HL-60/S4 treated with retinoic acid at 250 ng/mL for 4 days and 3 days (cell line): ENCODE data around the gene RHBDD3.
"Not testable (repeated sequence)": the region's sequence is repeated elsewhere in the genome, so short reads cannot be mapped to it uniquely, and the experiment has no call there.

ENCODE experiments used
- in situ Hi-C: fragments of 300-500 bp; cut with MboI; formaldehyde crosslinking; loops from 2 replicates; pipeline ENCODE4 v1.7.0; 2022; ENCODE audit warnings: low sequenced_read_pairs

The RHBDD3 gene

DNA sequence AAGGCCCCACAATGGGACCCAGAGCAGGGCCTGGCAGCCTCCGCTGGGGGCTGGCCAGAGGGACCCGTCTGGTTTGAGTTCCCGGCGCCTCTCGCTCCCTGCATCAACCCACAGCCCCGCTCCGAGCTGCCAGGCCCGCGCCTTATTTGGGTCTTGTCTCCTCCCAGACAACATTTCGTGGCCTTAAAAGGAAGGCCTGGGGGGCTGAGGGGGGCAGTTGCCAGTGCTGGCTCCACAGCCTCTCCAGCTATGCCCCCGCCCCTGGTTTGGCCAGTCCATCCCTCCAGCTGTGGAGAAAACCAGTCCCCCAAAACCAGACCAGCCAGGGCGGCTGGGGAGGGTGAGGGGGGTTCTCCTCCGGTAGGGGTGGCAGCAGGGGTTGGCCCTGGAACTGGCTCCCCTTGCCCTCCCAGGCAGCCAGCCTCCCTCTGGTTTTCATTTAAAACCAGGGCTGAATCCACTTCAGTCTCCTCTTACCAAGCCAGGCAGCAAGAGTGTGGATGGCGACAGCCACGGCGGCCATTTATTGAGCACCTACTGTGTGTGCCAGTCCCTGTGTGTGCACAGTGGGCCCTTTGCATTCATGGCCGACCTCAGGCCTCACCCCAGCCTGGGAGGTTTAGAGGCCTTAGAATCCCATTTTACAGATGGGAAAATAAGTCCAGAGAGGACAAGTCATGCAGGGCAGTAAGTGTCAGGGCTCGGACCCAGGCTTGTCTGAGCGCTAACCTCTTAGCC lies 43.5 kb downstream of the RHBDD3 start:
- in situ Hi-C loops: no loop called here

DNA sequence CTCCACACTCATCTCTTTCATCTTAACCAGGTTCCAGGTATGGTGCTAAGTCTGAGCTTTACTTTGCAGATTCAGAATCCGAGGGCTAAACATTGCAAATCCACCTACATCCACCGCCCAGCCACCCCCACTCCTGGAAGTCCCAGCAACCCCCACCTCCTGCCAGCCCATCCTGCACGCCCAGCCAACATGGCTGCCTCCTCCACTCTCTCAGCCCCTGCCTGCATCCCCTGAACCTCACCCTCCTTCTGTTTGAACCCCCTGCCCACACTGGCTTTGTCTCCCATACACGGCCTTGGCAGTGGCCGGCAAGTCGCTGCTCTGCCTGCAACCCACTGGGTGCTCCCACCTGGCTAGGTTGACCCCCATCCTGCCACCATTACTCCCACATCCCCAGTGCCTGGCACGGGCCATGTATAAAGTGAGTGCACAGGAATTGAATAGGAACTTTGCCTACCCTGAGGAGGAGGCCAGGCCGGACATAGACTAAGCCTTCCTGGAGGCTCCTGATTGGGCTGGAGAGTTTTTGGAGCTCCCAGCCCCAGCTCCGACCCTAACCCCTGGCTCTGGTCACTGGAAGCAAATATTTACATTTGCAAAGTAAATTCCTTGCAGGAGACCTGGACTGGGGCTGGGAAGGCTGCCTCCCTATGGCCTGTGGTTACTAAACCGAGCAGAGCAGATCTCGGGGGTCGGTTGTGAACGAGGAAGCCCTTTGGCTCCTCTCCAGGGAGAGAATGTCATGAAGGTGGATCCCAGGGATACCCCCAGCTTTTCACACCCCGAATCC lies 47.7 kb downstream of the RHBDD3 start:
- in situ Hi-C loops: no loop called here

GRCh38 chr22:29219409-29219782 lies 48.4 kb downstream of the RHBDD3 start:
- in situ Hi-C loops: not testable (repeated sequence)

GRCh38 chr22:29218758-29219408 lies 48.9 kb downstream of the RHBDD3 start:
- in situ Hi-C loops: no loop called here

GRCh38 chr22:29217827-29218757 lies 49.7 kb downstream of the RHBDD3 start:
- in situ Hi-C loops: no loop called here

DNA sequence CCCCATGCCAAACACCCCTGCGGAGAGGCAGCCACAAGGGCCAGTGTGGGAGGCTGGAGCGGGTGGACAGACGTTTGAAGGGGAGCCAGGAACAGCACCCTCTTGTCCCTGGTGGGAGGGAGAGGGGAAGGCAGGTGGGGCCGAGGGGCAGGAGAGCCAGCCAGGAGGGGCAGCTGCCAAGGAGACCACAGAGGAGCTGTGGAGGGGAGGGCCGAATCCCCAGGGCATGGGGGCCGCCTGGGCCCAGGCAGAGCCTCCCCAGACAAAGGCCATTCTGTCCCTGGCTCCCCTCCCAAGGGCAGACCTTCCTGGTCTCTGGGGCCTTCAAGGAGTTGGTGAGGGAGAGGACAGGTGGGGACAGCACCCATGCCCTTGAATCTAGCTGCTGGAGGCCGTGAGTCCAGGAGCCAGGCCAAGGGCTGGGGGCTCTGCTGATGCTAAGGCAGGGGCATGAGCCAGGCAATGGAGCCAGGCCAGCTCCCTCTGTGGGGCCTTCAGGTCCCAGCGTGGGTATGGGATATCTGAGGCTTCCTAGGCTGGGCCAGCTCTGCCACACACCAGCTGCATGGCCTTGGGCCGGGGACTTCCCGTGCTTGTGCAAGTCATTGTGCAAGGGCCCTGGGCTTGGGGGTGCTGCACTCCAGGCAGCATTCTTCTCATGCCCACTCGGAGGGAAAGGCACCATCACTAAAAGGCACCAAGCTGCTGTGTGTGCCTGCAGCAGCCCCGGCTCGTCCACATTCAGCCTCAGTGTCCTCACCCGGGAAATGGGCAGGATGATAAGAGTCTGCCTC lies 50.7 kb downstream of the RHBDD3 start:
- in situ Hi-C loops: no loop called here

GRCh38 chr22:29216011-29216872 lies 51.5 kb downstream of the RHBDD3 start:
- in situ Hi-C loops: no loop called here

- in situ Hi-C loops: no loop called here
These were observed 52.5 kb downstream of the RHBDD3 start for GRCh38 chr22:29215012-29215860.

- in situ Hi-C loops: no loop called here
These were observed 53.5 kb downstream of the RHBDD3 start for GRCh38 chr22:29214232-29214631.

DNA sequence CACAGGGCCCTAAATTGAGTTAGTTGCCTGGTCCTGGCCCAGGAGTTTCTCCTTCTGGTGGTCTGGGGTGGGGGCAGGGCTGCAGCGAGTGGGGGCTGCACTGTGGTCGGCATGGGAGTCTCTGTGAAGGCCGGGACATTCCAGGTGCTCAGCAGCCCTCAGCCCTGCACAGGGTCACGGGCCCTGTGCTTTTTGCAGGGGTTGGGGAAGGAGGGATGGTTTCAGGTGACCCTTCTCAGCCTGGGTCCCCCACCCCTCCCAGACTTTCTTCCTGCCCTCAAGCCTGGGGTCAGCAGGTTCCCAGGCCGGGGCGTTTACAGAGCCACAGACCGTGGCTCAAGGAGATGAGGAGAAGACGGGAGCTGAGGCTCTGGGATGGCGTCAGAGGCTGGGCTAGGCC lies 54.3 kb downstream of the RHBDD3 start:
- in situ Hi-C loops: no loop called here

DNA sequence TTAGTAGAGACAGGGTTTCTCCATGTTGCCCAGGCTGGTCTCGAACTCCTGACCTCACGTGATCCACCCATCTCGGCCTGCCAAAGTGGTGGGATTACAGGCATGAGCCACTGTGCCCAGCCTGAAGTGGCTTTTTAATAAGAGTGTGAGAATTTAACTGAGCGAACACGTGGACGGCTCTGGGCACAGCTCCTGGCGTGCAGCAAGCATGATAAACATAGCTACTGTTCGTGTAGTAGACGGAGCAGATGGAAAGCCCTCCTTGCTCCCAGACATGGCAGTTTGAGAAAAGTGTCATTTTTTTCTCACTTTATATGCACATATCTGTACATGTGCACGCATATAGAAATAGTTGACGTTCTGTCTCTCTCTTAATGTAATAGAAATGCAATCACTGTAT lies 55.0 kb downstream of the RHBDD3 start:
- in situ Hi-C loops: no loop called here

DNA sequence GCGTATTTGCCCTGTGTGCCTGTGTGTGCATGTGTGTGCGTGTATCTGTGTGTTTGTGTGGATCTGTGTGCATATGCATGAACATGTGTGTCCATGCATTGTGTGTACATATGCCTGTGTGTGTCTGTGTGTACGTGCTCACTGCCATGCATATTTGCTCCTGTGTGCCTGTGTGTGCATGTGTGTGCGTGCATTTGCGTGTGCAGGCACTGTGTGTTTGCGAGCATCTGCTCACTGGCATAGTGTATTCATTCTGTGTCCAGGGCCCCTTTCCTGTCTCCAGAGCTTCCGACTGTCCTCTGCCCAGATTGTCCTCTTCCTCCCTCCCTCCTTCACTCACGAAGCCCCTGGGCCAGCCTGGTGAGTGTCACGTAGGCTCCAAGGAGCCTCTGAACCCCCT lies 56.3 kb downstream of the RHBDD3 start:
- in situ Hi-C loops: no loop called here

DNA sequence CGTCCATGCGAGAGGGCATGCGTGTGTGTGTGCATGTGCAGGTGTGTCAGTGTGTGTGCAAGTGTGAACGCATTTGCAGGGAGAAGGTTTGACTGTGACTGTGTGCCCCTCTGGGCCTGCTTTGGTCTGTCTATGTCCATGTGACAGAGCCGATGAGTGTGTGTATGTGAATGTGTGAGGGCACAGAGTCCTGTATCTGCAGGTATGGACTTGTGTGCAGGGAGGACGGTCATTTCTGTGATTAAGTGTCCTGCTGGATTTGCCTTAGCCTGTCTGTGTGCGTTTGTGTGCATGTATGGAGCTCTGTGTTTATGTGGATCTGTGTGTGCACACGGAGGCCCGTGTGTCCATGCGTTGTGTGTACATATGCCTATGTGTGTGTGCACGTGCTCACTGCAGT lies 56.7 kb downstream of the RHBDD3 start:
- in situ Hi-C loops: no loop called here
